NCI-H187 (cell line): Measurements from ENCODE around the gene DCLK2.

ENCODE experiments used
- DNase-seq, 2 experiments: peaks; one replicate each; lab custom pipeline; 2025; lab: John Stamatoyannopoulos, UW

DCLK2 gene

DNA sequence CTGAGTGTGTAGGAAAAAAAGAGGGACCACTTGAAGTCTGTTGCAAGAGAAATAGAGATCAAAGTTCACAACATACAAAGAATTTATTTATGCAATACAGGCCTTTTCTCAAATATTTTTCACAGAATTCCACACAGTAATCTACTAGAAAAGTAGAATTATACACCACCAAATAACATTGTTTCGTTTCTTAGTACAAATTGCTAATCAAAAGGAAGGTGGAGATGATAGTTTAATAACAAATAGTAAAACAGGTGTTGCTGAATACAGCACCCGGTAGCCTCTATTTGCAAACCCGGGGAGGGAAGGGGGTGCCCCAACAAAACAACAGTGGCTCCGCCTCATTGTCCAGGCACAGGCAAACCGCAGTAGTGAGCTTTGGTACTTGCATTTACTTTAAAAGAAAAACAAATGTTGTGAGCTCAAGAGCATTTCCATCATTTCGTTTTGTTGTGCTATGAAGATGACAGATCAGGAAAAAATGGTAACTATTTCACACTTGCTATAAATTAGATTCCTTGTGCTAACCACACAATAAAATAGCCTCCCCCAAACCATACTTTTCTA, 186.4 kb downstream of the DCLK2 start:
- DNase-seq, result no peak

DNA sequence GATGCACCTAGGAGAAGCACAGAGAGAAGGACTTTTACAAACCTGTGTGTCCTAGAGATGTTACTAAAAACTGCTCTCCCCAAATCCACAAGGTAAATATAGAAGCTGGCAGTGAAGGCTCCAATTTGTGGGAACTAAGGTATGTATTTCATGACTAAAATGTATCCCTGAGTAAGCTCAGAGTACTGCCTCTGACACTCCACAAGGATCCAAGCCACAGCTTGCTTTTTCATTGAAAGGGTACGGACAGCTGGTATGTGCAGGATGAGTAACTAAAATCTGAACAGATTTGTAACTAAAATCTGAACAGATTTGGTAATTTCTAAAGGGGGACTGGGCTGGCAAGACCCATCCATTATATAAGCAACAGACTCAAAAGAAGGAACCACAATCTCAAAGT, 187.6 kb downstream of the DCLK2 start:
- DNase-seq, result no peak

DNA sequence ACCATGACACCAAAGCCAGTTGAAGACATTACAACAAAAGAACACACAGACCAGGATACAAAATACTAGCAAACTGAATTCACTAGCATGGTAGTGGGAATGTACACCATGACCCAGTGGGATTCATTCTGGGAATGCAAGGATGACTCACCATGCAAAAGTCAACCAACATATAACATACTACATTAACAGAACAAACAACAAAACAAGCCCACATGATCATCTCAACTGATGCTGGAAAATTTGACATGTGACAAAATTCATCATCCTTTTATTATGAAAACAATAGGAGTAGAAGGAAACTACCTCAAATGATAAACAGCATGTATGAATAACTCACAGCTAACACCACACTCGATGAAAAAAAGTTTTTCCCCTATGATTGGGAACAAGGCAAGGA, 190.2 kb downstream of the DCLK2 start:
- DNase-seq, result no peak

DNA sequence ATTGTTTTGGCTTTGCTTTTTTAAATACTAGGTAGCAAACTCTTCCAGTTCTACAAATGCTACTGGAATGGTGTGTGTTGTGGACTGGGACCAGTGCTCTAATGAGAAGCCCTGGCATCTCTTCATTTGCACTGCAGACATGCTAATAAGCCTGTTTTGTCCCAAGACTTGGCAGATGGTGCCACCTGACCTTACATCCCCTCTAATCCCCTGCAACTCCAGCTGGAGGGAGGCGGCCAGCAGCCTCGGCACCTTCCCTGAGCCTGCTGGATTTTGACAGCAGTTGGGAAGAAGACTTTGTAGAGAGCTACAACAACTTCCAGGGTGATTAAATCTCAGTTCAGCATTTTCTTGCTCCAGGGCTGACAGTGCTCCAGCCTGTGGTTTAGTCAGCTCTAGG, 200.0 kb downstream of the DCLK2 start:
- DNase-seq, result no peak

DNA sequence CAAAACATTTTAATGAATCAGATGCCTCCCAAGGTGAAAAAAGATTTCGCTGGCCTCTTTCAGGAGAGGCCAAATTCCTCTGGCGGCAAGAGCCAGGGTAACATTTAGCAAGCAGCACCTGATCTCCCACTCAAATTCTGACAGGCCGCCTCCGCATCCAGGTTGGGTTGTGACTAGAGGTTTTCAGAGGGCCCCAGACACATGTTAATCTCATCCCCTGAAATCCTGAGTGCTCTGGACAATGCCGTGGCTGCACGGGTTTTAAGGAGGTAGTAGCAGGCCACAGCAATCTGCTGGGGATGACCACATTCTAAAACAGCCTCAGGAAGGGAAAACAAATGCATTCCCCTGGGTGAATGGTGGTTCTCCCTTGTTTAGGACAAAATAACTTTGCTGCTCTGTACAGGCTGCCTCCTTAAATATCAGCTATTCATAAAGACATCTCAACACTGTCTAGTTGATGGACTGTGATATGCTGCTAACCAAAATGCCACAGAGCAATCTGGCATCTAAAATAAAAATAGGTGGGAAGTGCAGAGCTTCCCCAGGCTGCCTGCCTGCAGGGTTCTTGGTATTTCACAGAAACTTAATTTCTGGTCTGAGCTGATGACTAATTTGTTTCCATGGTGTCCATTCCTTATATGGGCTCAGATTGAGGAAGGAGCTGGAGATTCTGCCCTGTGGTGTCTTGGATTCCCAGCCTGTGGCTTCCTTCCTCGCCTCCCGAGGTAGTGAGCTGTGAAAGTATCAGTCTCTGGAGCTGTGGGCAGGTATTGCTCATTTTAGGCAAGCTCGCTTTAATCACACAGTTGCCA, 202.0 kb downstream of the DCLK2 start:
- no peak for DNase-seq

DNA sequence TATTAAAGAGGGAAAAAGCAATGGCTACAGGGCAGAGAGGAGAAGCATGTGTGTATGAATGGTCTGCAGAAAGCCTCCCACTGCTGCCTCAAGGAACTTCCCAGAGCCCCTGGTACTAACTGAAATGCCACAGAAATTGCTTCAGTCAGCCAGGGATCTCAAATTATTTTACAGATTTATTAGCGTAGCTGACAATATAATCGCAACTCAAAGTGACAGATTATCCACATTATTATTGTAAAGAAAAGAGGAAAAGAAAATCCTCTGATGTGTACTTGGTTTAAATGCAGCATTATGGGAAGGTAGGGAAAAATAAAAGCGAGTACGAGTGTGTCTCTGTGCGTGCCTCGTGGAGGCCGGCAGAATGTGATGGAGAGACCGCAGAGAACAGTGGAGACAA, 202.7 kb downstream of the DCLK2 start:
- DNase-seq, result no peak

DNA sequence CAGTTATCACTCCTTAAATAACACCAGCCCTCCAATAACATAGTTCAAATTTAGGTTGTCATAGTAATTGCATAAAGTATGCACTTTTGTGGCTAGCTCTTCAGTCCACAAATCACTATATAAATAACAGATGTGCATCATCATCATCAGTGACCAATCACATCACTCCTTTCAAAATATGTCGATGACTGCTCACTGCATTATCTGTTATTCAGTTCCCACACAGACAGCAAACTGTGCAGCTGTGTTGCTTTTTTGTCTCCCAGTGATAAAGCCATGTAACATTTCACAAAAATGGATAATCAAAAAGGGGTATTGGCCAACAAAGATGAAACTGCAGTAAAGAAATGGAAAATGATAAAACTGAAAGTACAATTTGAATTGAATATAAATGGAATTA, 205.4 kb downstream of the DCLK2 start:
- DNase-seq, result no peak

DNA sequence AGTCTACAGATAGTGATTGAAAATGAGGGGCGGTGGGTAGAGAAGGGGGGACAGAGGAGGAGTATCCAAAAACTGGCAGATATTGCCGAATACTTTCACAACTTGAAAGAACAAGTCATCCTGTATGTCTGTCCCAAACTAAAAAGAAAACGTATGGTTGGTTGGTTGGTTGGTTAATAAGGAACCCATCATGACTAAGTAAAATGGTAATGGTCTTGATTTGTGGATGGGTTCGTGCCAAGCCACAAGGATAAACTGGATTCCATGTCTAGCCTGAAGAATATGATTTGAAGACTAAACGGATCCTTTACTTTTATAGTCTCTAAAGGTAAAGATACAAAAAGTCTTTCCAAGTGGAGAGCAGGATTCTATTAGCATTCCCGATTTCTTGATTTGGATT, 208.4 kb downstream of the DCLK2 start:
- DNase-seq, result no peak

DNA sequence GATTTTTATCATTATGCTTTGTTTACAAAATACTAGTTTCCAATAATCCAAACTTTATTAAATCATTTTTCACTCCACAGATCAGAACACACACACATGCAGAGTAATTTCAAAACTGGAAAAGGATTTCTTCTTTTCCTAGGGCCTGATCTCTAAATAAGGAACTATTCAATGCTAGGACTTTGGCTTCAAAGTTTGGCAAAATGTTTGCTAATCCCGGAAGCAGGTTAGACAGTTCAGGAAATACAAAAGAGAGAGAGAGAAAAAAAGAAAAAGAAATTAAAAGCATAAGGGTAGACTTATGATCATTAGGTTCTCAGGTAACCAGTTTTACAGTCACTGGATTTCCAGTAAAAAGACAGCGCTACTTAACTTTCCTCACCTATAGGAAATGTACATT, 211.0 kb downstream of the DCLK2 start:
- no peak for DNase-seq

DNA sequence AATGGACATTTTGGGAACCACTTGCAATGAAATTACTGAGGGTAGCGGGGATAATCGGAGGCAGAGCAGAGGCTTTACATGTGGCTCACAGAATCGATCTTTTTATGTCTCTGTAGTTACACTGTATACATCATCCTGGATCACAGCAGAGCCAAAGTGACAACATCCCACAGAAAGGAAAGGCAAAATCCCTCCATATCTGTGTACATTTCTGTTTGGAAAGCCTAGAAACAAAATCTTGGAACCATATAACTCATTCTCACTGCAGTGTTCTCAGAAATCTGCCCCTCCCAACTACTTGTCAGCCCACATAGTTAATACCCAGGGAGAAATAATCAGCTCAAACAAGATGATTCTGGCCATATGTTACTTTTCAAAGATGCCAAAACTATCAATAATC, 211.6 kb downstream of the DCLK2 start:
- no peak for DNase-seq

DNA sequence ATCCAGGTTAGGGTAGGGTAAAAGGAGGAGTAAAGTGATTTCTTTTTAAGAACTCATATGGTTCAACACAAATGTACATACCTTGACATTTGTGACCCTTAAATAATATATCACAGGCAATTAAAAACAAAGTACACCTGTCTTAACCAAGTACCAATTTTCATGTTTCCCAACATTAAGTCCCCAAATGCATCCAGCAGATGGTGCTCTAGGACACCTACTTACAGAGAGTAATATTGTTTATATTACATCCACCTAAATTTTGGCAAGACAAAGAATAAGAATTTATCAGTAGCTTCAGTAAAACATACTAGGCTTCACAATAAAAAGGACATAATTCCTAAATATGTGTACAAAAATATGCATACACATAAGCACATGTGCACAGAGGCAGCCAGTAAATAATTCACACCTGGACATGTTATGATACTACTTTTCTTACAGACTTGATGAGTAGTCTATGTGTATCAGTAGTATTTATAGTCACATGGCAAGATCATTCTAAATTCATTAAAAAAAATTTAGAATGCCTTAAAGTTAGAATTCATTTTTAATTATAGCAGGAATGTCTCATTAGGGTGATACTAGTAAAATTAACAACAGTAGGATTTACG, 219.7 kb downstream of the DCLK2 start:
- DNase-seq, result no peak

DNA sequence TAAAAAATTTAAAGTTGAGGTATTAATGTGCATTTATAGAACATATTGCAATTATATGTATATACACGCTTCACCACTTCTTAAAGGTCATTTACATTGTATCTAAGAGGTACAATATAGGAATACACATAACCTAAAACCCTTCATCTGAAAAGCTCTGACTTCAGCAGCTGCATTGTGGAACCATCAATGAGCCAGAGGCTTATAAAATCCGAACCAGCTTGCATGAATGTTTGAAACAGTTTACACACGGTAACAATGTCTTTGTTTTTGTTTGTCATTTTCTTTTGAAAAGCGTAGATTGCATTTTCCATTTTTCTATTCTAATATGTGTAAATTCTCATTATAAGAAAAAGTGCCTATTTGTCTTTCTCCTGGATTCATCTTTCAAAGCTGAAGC, 221.6 kb downstream of the DCLK2 start:
- DNase-seq, result no peak

DNA sequence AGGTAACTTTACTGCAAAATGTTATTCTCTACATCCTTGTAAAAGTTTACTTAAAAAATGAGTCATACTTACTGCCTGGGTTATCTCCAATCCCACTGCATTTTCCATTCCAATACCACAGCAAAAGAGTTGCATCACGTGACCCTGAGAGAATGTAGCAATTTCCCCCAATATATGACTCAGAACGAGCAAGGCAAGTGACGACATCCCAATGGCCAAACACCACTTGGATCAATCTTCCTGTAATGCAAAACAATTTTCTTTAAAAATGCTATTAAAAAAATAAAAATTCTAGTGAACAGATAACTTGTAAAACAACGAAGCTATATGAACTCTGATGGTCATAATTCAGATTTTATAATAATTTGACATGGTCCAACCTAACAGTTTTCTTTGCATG, 224.3 kb downstream of the DCLK2 start:
- DNase-seq, result no peak

DNA sequence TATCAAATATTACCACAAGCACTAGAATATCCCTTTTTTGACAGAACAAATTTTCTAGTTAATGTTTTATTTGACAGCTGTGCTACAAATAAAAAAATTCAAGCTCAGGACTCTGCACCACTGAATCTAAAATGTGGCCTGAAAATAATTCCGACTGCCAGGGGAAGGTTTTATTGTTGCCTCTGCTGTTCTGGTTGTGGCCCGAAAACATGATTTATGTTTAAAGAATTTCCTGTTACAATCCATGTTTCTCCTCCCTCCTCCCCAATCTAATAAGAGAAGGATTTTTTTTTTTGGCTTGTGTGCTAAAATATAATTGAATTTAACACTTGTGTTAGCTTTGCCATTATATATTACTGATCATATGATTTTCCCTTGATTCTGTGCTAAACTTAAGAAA, 227.8 kb downstream of the DCLK2 start:
- no peak for DNase-seq

DNA sequence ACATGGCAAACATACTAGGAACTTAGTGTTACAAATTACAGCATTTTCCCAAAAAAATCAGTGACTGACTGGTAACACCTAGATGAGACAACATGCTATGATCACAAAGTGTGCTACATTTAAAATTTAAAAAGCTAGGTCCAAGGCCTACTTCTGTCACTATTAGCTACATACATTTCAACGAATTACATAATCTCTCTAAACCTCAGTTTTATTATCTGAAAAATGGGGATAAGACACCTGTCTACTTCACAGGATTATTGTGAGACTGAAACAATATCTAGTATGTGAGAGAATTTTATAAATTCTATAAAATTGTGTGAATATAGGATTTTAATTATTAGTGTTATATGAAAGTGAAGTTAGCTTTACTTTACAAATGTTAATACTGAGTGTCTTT, 228.5 kb downstream of the DCLK2 start:
- DNase-seq, result no peak
